ENCODE measurements around the gene MIR17HG.

DNA sequence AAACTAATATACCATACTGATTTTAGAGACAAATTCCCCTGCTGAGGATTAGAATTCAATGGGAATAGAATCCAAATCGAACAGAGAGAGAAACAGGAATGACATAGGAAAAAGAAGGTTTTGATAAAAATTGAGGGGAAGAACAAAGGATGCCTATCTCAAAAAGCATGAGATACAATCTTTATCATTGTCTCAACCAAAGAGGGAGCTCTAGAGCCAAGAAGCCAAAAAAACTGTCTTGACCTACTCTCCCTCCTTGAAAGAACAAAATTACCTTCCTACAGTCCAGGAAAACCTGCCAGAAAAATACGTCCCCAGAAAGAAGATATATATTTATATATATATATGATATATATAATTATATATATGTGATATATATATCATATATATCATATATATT is 39.2 kb upstream of the MIR17HG start:
- TF ChIP-seq, protein P1, sequence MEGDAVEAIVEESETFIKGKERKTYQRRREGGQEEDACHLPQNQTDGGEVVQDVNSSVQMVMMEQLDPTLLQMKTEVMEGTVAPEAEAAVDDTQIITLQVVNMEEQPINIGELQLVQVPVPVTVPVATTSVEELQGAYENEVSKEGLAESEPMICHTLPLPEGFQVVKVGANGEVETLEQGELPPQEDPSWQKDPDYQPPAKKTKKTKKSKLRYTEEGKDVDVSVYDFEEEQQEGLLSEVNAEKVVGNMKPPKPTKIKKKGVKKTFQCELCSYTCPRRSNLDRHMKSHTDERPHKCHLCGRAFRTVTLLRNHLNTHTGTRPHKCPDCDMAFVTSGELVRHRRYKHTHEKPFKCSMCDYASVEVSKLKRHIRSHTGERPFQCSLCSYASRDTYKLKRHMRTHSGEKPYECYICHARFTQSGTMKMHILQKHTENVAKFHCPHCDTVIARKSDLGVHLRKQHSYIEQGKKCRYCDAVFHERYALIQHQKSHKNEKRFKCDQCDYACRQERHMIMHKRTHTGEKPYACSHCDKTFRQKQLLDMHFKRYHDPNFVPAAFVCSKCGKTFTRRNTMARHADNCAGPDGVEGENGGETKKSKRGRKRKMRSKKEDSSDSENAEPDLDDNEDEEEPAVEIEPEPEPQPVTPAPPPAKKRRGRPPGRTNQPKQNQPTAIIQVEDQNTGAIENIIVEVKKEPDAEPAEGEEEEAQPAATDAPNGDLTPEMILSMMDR (IDR thresholded peaks at IDR 0.05), result no peak
- TF ChIP-seq EP300 (IDR thresholded peaks at IDR 0.05), result no peak
- TF ChIP-seq POLR2A (IDR thresholded peaks at IDR 0.05), result no peak
